GM21360 (cell line): ENCODE results near the gene RSRC1.
"Not testable (repeated sequence)": the region's sequence is repeated elsewhere in the genome, so short reads cannot be mapped to it uniquely, and the experiment has no call there.

ENCODE experiments used
- ATAC-seq: cut with Tn5 transposase; IDR thresholded peaks from one replicate; pipeline ENCODE4 v1.9.1; 2021; ENCODE audit warnings: mild to moderate bottlenecking, moderate library complexity; ENCODE audit not compliant: unreplicated experiment

The RSRC1 gene

GRCh38 chr3:158100681-158101080 is 9.2 kb upstream of the RSRC1 start:
- no peak for ATAC-seq

DNA sequence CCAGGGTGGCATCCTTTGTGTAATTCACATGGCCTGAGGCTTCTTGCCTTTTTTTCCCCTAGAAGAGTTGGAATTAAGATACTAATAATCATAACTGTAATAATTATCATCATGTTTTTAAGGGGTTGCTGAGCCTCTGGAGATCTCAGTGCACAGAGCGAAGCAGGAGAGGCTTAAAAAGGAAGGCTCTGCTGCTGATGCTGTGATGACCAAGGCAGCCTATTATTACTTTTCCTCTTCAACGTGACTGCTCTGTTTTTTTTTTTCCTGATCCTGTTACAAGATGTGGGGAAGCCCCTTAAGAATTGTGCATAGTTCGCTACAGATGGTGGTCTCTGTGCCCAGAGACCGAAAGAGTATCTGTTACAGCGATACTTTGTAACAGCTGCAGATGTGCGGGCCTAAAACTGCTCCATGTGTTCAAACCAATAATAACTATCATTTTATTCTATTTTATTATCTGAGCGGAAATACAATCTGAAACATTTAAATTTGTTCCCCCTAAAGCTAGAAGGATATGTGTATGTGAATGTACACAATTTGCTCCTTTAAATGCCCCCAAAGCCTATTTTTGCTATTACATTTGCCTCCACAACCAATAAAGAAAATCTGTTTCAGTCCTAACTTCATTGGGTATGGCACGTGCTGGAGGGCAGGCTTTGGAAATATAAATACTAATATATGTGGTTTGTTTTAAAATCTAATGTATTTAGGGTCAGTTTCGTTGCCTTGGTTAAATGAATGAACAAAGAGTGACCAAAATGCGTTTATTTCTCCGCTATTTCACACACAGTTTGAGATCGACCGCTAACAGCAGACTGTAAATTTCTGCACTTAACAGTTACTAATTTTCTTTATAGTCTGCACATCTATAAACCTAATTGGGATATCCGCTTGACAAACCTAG is 8.3 kb upstream of the RSRC1 start:
- ATAC-seq = no peak

DNA sequence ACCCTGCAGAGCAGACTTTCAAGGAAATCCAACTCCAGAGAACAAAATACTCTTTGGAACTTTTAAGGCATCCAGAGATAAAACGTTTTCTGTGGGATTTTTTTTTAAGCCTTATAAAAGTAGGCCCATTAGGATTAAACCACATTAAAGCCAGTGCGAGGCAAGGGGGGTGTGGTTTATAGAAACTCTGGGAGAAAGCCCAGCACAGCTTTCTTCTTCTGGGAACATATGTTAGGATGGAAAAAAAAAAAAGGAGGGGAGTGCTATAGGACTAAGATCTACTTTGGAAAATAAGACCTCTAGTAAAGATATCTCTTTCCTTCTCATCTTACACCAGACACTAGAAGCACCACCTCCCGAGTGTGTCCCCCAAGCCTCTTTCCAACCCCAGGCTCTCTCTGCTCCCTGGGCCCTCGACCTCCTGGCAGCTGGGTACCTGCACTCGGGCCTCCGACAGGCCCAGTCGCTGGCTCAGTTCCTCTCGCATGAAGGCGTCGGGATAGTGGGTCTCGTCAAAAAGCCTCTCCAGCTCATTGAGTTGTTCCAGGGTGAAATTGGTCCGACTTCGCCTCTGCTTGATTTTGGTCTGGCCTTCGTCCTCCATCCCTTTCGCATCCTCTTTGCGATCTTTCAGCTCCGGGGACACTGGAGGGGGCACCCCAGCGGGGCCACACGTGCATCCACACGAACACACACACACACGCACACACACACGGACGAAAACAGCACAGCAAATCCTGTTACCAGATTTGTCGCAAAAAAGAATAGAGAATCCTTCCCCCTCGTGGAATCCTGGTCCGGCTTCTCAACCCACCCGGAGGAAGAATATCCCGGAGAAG is 7.4 kb upstream of the RSRC1 start:
- ATAC-seq = no peak

DNA sequence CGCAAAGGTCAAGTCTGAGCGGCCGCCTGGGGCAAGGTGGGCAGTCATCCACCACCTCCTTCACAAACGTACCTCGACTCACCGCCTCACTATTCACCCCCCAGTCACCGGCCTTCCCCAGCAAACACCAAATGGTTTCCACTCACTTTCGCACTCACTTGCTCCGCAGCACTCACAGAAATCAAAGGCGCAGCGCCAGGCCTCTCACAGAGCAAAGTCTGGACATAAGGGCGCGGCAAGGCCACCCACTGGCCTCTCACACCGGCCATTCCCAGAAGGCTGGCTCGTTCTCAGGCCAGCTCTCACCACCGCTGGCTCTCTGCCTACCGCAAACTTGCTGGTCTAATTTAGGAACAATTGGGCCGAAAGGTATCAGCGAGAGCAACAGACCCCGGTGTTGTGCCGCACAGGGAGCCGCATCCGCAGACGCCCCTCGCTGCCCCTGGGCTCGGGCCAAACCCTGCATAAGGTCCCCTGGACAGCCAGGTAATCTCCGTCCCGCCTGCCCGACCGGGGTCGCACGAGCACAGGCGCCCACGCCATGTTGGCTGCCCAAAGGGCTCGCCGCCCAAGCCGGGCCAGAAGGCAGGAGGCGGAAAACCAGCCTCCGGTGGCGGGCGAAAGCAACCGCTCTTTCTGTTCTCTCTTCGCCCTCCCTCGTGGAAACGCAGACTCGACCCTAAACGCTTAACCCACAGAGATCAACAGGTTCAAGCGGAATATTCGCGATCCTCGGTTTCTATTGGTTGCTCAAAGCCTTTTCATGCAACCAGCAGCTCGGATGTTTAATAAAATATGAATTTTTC is 6.6 kb upstream of the RSRC1 start:
- no peak for ATAC-seq

GRCh38 chr3:158103887-158104327 is 6.0 kb upstream of the RSRC1 start:
- no peak for ATAC-seq

DNA sequence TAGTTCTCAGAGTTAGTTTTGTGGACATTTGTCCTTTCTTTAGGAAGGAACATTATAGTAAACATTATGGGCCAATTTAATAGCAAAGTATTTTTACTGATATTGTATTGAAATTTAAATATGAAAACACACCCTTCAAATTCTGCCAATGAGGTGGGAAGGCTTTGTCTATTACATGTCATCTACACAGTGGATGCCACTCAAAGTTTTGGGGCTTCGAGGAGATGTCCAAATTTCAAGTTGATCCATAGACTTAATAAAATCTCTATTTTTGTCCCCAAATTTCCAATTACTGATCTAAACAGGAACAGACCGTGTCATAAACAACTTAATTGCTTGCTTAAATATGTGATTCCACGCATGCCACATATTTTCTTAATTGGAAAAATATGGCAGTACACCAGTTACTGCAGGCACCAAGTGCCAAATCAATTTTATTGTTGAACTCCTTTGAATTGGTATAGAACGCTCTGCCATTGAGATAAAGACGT is 5.4 kb upstream of the RSRC1 start:
- no peak for ATAC-seq

GRCh38 chr3:158105119-158105709 is 4.7 kb upstream of the RSRC1 start:
- ATAC-seq = no peak

GRCh38 chr3:158105710-158106253 is 4.1 kb upstream of the RSRC1 start:
- no peak for ATAC-seq

DNA sequence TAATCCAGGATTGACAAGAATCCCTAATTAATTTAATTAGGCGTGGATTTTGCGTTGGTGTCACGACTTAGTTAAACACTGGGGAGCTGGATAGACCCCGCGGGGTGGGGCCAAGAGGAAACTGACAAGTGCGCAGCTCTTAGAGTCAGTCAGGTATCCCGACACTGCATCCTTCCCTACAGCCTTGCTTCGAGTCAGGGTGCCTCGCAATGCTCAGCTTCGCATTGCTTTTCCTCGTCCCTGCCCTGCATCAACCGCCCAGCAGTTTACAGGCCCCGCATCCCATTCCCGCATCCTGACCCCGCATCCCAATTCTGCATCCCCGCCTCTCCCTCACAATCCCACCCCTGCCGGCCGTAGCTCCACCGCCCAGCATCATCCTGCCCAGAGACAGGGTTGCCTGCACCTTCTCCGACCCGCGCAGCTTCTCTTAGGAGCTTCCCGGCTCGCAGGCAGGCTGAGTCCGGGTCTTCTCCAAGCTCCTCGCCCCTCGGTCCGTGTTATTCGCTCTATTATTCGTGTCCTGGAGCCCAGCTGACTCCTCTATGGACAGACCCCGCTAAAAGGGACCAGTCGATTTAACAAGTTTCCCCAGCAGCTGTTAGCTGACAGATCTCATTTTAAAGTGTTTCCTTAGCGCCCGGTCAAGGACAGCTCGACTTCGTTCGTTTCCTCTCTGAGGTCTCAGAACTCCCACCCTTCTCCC is 3.0 kb upstream of the RSRC1 start:
- no peak for ATAC-seq

DNA sequence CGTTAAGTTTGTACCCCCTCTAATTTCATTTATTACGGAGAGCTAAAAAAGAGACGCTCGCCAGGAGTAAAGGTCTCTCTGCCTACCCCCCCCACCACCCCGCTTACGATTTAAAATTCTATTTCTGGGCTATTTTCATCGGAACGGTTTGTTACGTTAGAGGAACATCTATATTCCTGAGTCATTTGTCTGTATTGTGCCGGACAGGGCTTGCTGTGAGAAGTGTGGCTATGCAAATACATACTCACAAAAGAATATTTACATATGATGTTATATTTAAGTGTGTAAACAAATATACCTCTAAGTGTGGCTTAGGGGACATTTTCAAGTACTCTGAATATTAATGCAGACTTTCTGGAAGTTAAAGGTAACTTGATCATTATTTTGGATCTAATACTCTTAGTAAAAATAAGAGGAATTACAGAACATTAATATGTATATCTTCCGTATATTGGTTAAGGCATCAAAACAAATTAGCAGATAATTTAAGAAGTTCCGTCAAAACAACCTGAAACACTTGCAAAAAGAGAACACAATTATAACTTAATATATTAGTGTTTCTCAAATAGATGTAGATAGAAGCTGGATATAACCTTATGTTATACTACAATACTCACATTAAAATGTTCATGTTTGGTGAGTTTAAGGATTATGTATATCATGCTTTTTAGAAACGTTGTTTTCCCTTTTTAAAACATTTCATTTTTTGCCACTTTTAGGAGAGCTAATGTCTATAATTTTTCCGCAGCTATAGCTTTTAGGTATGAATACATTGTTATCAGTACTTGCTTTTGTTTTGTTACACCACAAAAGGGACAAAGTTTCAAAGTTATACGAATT is 2.1 kb upstream of the RSRC1 start:
- no peak for ATAC-seq

GRCh38 chr3:158108445-158108985 is 1.4 kb upstream of the RSRC1 start:
- ATAC-seq = no peak

- no peak for ATAC-seq
Measured at GRCh38 chr3:158109295-158109803, 540 bp upstream of the RSRC1 start.

GRCh38 chr3:158110658-158111018 is 749 bp downstream of the RSRC1 start:
- no peak for ATAC-seq

DNA sequence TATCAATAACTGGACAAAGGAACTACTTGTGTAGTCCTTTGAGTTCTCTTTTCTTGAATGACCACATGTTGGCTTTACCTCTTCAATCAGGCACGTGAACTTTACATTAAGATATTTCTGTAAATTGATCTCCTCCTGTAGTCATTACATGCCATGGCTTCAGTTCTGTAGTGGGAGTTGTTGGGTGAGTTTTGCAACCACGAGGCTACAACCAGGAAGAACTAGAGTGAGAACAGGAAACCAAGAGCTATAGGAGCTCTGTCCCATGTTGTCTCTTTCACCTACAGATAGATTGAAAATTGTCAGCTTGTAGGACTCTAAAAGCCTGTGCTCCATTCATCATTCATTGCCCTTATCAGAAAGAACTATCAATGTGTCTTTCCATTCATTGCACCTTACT is 2.0 kb downstream of the RSRC1 start:
- no peak for ATAC-seq

- ATAC-seq = not testable (repeated sequence)
Measured at GRCh38 chr3:158113595-158113994, 3.7 kb downstream of the RSRC1 start.

DNA sequence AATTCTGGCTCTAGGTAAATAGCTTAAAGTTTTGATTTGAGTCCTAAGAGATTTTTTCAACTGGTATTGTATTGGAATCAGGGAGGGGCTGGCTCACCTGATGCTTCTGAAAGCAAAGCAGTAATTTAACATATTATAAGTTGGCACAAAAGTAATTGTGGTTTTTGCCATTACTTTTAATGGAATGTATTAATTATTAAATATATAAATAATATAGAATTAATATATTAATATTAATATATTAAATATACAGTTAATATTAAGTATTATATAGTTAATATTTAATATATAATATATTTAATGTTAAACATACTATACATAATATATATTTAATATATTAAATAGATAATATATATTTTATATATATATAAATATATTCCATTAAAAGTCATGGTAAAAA is 10.4 kb downstream of the RSRC1 start:
- ATAC-seq = no peak

- ATAC-seq = peak; percentile 89
Measured at GRCh38 chr3:158121295-158121694, 11.4 kb downstream of the RSRC1 start.

- not testable (repeated sequence) for ATAC-seq
Measured at GRCh38 chr3:158122721-158123120, 12.8 kb downstream of the RSRC1 start.
